Measurements from ENCODE around the gene TTPAL.

The TTPAL gene

GRCh38 chr20:44439318-44439717 lies 36.4 kb upstream of the TTPAL start:
- DNase-seq (ENCODE audit: low spot score) = no peak

- no peak for DNase-seq (ENCODE audit: low spot score)
Measured at GRCh38 chr20:44442298-44443070, 33.2 kb upstream of the TTPAL start.

GRCh38 chr20:44445742-44446710 lies 29.6 kb upstream of the TTPAL start:
- DNase-seq (ENCODE audit: low spot score) = no peak

GRCh38 chr20:44447827-44448419 lies 27.8 kb upstream of the TTPAL start:
- DNase-seq (ENCODE audit: low spot score) = no peak

GRCh38 chr20:44448753-44449546 lies 26.7 kb upstream of the TTPAL start:
- DNase-seq (ENCODE audit: low spot score) = no peak

GRCh38 chr20:44449864-44450263 lies 25.8 kb upstream of the TTPAL start:
- DNase-seq (ENCODE audit: low spot score) = no peak

GRCh38 chr20:44450281-44450889 lies 25.3 kb upstream of the TTPAL start:
- no peak for DNase-seq (ENCODE audit: low spot score)

GRCh38 chr20:44450903-44451450 lies 24.7 kb upstream of the TTPAL start:
- no peak for DNase-seq (ENCODE audit: low spot score)

- no peak for DNase-seq (ENCODE audit: low spot score)
Measured at GRCh38 chr20:44454306-44454963, 21.2 kb upstream of the TTPAL start.

GRCh38 chr20:44455126-44455525 lies 20.5 kb upstream of the TTPAL start:
- DNase-seq (ENCODE audit: low spot score) = no peak

GRCh38 chr20:44456611-44457010 lies 19.1 kb upstream of the TTPAL start:
- DNase-seq (ENCODE audit: low spot score) = no peak

GRCh38 chr20:44457016-44457415 lies 18.7 kb upstream of the TTPAL start:
- DNase-seq (ENCODE audit: low spot score) = no peak

GRCh38 chr20:44459271-44459670 lies 16.4 kb upstream of the TTPAL start:
- no peak for DNase-seq (ENCODE audit: low spot score)

GRCh38 chr20:44460795-44461141 lies 14.9 kb upstream of the TTPAL start:
- DNase-seq (ENCODE audit: low spot score) = no peak

- DNase-seq (ENCODE audit: low spot score) = no peak
Measured at GRCh38 chr20:44461142-44461802, 14.4 kb upstream of the TTPAL start.

- DNase-seq (ENCODE audit: low spot score) = no peak
Measured at GRCh38 chr20:44461803-44462174, 13.9 kb upstream of the TTPAL start.

GRCh38 chr20:44463466-44463865 lies 12.2 kb upstream of the TTPAL start:
- DNase-seq (ENCODE audit: low spot score) = no peak

GRCh38 chr20:44464514-44464913 lies 11.2 kb upstream of the TTPAL start:
- no peak for DNase-seq (ENCODE audit: low spot score)

GRCh38 chr20:44465001-44465560 lies 10.6 kb upstream of the TTPAL start:
- DNase-seq (ENCODE audit: low spot score) = no peak
